Measurements from ENCODE around the gene NFIA. TPM values are rescaled to one million over a fixed set of nuclear protein-coding genes. Genes with fewer than 3 reads are reported as not detected.

NFIA gene
- total and polyA plus RNA-seq, 9 of the 15 experiments (the other 6 are each of a cell fraction or from before 2014, with no cell fraction given) = 5.3 to 24.9 (median 9.8) TPM

- TF ChIP-seq ZNF280A (IDR thresholded peaks at IDR 0.05; ENCODE audit: low read depth, partially characterized antibody) (no peak), STAT6 (CRISPR knock-in tag; IDR thresholded peaks at IDR 0.05) (no peak), HMBOX1 (IDR thresholded peaks at IDR 0.05) (0 out of 2 replicates have a peak, but pooled peaks have one; percentile 18), SIN3A (IDR thresholded peaks at IDR 0.05; ENCODE audit: borderline replicate concordance in 2 of 2, control insufficient read depth in 1 of 2, low read depth in 2 of 2, low read length in 2 of 2) (0 out of 4 replicates have a peak, but pooled peaks of 1 of the 2 experiments have one; percentile 45), ZNF408 (CRISPR knock-in tag; IDR thresholded peaks at IDR 0.05; ENCODE audit: low read depth) (no peak), HEY1 (CRISPR knock-in tag; IDR thresholded peaks at IDR 0.05; ENCODE audit: borderline replicate concordance) (no peak), LCOR (CRISPR knock-in tag; IDR thresholded peaks at IDR 0.05) (no peak), ZNF398 (CRISPR knock-in tag; IDR thresholded peaks at IDR 0.05) (no peak), HDAC2 (IDR thresholded peaks at IDR 0.05) (peak; percentile 60; the same call in 1 of the 2 replicates), THRAP3 (IDR thresholded peaks at IDR 0.05; ENCODE audit: borderline replicate concordance) (no peak), IRF2 (CRISPR knock-in tag; IDR thresholded peaks at IDR 0.05) (no peak), NR2C2 (CRISPR knock-in tag; IDR thresholded peaks at IDR 0.05) (no peak), NR2C2 (tag; IDR thresholded peaks at IDR 0.05) (no peak), UBTF (IDR thresholded peaks at IDR 0.05; ENCODE audit: borderline replicate concordance in 1 of 2, low read depth in 2 of 2, low read length in 2 of 2) (no peak), BRF1 (IDR thresholded peaks at IDR 0.05; ENCODE audit: borderline replicate concordance, extremely low read depth, insufficient read length) (no peak), U2AF1 (optimal IDR thresholded peaks at IDR 0.05; ENCODE audit: low read depth, low read length) (no peak)
These were observed 25.6 kb upstream of the NFIA start (continued) for GRCh38 chr1:61056573-61057439.
